Mucosa of gallbladder (tissue), 1 donor: ENCODE results near the gene DNAJC6. TPM values are rescaled to one million over a fixed set of nuclear protein-coding genes. Genes with fewer than 3 reads are reported as not detected.
"Not testable (repeated sequence)": the region's sequence is repeated elsewhere in the genome, so short reads cannot be mapped to it uniquely, and the experiment has no call there.

Experiments
- DNase-seq: peaks from one replicate; pipeline ENCODE4 v3.0.0-alpha.2; 2020; ENCODE audit warnings: low spot score
- total RNA-seq: library from RNA; stranded (reverse); gene quantifications from one replicate; pipeline ENCODE4 v1.2.1, GENCODE V29; 2021
- donor health status: DM: no; HTN: no; CAD: no.

DNAJC6 gene
- total RNA-seq, 1 donor from 2014 or later: 6.0 TPM

DNA sequence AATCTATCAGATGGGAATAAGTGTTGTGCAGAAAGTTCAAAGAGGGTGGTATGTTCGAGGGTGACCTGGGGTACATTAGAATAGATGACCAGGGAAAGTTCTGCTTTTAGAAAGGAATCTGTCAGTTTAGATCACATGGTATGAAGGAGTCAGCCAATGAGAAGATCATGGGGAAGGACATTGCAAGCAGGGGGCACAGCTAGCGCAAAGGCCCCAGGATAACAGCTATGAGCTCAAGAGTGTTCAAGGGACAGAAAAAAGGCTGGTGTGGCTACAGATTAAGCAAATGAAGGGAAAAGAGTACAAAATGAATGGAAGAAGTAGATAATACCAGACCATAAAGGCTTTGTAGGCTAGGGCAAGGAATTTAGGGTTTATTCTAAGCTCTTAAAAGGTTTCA lies 119.7 kb downstream of the DNAJC6 start:
- no peak for DNase-seq

DNA sequence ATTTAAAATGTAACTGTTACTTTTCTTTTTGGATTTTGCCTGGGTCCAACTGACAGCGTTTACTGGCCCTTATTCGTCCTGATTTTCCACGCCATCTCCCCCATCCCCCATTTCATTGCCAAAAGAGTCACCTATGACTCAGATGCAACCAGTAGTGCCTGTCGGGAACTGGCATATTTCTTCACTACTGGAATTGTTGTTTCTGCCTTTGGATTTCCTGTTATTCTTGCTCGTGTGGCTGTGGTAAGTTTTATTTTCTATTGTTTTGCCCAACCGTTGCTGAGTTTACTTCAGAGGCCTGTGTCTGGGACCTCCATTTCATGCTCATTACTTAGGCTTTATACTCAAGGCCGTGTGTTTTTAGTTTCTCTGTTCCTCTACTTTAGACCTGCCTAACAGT lies 120.5 kb downstream of the DNAJC6 start:
- no peak for DNase-seq

DNA sequence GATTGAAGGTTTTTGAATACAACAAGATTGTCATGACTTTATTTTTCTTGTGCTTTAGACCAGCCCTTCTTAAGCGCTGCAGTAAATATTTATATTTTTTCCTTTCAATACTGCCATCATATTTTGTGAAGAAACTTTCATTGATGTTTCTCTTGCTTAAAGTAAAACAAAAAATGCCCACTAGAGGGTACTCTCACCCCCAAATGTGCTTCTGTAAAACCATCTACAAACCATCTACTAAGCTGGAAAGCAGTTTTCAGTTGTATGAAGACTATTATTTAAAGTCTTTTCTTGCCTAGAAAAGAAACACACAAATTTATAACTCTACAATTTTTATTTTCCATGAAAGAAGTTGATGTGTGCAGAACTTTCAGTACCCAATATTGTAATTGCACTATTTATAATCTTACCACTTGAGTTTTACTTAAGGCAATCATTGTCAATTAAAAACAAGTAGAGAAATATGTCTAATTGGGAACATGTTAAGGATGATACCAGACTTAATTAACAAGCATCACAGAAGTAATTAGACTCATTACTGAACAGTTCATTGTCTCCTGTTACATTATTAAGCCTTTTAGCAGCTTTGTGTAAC lies 121.9 kb downstream of the DNAJC6 start:
- no peak for DNase-seq

DNA sequence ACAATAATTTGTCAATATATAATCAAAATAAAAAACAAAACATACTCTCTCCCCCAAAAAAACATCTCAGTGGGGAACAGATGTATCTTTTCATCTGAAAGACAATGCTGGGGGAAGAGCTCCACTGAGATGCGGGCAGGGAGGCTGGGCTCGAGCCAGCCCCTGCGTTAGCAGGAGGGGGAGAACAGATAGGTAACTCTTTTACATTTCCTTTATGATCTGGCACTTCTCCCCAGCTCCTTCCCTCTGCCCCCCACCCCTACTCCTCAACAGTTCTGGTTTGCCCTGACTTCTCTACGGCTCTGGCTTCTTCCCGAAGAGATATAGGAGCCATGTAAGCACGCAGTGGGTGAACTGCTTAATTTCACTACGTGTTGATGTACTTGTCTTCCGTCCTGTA lies 123.6 kb downstream of the DNAJC6 start:
- no peak for DNase-seq

DNA sequence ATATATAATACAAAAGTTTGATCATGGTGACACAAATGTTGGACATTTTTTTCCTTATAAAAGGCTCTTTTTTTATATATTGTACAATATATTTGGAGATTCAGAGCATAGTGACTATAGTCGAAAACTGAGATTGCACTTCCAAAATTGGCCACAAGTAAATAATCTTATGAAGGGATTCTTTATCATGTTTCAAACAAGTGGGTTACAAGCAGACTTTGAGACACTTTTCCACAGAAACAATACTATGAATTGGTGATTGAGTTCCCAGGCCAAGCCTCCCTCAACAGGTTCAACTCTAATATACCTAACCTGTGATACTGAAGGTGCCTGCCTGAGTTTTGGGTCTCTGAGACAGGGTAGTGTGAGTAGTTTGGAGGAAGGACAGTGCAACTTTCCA lies 124.9 kb downstream of the DNAJC6 start:
- DNase-seq: no peak

DNA sequence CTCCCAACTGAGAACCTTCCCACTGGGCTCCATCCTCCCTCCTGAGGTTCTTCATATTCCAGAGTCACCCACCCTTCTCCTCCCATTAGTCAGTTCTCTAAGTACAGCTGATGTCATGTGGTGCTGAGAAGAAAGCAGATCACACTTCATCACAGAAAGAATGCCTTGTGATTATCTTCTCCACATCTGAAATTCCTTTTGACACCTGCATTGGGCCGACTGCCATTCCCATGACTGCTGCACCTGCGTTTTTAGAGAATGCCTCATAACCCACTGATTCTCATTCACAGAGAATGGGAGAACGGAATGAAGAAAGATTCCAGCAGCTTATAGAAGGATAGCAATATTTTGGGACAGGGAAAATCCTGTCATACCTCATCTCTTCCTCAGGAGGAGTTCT lies 125.4 kb downstream of the DNAJC6 start:
- no peak for DNase-seq

DNA sequence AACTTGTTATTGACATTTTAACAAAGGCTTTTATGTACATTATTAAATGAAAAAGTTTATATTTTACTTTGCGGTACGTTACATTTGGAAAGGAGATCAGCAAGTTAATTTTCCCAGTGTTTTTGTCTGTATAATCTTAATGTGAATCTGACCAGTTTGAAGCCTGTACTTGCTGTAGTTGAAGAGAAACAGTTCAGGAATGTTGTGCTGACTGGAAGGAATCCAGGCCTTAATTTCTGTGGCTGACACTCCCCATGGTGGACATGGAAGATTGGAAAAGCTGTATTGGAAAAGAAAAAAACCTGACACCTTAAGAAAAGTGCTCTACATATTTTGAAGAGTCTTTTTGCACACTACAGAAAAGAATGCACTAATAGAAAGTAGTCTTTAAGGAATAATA lies 126.6 kb downstream of the DNAJC6 start:
- DNase-seq: no peak

DNA sequence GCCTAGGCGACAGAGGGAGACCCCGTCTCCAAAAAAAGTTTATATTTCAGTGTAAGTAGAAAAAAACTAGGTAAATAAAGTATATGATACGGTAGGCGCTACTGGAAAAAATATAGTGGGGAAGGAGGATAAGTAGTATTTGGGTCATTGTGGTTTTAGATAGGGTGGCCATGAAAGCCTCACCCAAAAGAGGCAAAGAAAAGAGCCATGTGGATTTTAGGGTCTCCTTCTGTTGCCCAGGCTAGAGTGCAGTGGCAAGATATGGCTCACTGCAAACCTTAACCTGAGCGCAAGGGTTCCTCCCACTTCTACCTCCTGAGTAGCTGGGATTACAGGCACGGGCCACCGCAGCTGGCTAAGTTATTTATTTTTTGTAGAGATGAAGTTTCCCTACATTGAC lies 128.3 kb downstream of the DNAJC6 start:
- DNase-seq: no peak

DNA sequence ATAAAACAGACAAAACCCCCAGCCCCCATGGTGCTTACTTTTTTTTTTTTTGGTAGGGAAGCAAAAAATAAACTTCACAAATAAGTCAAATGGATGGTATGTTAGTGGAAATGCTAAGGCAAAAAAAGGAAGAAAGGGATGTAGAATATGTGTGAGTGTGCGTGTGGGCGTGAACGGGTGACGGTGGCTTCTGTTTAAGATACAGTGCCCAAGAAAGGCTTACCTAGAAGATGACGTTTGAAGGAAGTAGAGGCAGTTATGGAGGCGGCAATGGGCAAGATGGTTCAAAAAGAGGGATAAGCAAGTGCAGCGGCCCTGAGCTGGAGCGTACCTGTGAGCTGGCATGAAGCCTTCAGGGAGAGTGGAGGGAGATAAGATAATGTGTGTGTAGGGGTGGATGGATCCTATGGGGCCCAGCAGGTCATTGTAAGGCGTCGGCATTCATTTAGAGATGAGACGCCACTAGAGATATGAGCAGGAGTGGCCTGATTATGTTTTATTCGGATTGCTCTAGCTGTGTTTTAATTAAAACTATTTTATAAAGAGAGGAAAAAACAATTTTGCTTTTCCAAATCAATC lies 131.1 kb downstream of the DNAJC6 start:
- DNase-seq: no peak

DNA sequence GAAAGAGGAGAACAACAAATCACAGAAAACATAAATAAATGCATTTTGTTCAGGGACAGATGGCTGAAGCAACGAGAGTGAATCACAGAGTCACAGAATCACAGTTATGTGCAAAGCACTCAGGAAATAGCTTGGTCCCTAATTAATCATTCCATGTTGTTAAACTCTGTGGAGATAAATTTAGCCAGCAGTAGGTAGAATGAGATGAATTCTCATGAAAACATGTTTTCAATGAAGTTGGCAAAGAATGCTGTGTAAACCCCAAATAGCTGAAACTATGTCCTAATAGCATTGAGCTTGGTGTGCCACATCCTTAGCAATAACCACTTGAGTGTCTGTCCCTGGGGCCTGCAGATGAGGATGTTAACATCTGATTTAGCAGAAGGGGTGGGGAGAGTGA lies 131.6 kb downstream of the DNAJC6 start:
- DNase-seq: no peak

DNA sequence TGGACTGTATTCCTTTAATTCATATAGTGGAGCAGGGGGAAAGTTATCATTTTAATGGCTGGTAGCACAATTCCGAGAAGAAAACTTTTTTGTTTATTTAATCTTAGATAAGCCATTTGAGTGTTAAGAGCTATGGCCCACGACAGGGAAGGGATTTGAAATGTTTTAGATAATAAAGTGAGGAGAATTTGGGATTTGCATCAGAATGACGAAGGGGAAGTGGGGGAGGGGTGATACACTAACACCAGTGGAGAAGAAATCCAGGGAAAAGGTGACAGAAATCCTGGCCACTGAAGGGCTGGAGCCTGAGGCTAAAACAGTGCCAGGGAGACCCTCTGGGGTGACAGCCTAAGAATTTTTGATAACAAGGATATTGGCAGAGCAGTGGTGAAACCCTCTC lies 132.1 kb downstream of the DNAJC6 start:
- no peak for DNase-seq

DNA sequence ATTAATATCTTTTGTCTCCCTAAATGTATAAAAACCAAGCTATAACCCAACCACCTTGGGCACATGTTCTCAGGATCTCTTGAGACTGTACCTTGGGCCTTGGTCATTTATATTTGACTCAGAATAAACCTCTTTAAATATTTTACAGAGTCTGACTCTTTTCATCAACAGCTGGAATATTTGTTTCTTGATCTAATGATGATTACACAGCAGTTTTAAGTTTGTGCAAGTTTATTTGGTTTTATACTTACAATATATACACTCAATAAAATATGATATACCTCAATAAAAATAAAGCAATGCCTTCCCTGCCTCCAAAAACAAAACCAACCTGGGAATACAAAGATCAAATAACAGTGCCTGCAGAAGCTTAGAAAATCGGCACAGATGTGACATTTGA lies 133.1 kb downstream of the DNAJC6 start:
- DNase-seq: no peak

DNA sequence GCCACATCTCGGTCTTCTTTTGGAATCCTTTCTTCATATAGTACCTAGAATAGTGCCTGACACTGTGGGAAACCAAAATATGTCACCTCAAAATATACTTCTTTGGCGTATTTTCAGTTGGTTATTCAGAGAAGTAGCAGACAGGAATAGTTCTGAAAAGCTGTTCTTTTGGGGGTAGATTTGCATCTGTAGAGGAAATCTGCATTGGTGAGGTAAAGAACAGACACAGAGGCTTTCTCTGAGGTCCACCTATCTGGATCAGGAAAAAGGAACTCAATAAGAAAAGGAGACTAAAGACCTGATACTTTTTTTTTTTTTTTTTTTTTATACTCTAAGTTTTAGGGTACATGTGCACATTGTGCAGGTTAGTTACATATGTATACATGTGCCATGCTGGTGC lies 134.3 kb downstream of the DNAJC6 start:
- DNase-seq: no peak

DNA sequence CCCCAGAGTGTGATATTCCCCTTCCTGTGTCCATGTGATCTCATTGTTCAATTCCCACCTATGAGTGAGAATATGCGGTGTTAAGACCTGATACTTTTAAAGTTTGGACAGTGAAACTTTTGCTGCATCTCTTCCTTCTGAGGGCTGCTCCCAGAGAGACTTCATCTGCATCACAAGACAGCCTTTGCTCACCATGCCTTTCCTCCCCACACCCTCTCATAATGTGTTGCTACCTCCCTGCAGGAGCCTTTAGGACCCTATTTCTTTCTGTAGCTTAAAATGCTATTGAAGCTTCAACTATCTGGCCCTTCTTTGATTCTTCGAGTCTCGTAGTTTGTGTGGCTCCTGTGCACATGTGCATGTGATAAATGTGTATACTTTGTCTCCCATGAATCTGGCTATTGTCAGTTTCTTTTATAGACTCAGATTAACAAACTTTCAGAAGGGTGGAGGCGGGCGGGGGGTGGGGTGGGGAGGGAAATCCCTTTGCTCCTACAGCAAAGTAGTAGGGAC lies 134.8 kb downstream of the DNAJC6 start:
- DNase-seq: no peak

DNA sequence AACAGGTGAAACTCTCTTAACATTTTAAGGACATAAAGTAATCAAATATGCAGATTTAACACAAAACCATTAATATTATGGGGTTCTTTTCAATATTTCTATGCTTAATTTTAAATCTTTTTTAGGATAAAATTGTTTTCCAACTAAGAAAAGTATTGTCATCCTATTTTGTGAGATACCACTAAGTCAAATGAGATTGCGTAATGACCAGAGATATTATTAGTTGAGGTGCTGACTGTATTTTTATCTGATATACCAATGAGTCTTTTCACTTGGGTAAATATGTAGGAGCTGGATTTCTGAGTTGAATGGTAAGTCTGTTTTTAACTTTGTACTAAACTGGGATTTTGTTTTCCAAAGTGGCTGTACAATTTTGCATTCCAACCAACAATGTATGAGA lies 136.5 kb downstream of the DNAJC6 start:
- no peak for DNase-seq

DNA sequence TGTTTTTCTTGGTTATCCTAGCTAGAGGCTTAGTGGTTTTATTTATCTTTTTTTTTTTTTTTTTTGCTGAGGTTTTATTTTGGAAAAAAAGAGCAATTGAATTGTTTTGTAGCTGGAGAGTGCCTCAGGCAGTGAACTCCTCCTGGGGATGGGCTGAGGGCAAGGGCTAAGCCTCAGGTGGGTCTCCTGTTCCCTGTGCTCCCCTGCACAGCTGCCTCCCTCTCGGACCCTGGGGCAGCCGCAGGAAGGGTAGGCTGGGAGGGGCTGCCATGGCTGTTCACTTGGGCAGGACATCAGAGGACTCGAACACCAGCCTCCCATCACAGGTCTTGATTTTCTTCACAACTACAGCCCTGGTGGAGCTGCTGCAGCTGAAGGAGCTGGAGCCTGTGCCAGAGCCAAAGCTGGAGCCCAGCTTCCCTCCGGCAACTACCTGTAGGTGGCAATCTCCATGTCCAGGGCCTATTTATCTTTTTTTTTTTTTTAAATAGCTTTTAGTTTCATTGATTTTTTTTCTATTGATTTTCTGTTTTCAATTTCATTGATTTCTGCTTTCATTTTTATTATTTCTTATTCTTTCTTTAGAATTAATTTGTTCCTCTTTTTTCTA lies 140.0 kb downstream of the DNAJC6 start:
- no peak for DNase-seq

DNA sequence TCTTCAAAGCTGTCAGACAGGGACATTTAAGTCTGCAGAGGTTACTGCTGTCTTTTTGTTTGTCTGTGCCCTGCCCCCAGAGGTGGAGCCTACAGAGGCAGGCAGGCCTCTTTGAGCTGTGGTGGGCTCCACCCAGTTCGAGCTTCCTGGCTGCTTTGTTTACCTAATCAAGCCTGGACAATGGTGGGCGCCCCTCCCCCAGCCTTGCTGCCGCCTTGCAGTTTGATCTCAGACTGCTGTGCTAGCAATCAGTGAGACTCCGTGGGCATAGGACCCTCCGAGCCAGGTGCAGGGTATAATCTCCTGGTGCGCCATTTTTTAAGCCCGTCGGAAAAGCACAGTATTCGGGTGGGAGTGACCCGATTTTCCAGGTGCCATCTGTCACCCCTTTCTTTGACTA lies 146.3 kb downstream of the DNAJC6 start:
- not testable (repeated sequence) for DNase-seq

DNA sequence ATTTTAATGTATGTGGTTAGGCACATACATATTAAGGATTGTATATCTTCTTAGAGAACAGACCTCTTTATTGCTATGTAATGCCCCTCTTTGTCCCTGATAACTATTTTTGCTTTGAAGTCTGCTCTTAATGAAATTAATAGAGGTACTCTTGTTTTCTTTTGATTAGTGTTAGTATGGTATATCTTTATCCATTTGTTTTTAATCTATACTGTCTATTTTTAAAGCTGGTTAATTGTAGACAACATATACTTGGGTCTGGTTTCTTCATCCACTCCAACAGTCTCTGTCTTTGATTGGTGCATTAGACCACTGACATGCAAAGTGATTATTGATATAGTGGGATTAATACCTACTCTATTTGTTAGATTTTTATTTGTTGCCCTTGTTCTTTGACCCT lies 147.1 kb downstream of the DNAJC6 start:
- DNase-seq: no peak

DNA sequence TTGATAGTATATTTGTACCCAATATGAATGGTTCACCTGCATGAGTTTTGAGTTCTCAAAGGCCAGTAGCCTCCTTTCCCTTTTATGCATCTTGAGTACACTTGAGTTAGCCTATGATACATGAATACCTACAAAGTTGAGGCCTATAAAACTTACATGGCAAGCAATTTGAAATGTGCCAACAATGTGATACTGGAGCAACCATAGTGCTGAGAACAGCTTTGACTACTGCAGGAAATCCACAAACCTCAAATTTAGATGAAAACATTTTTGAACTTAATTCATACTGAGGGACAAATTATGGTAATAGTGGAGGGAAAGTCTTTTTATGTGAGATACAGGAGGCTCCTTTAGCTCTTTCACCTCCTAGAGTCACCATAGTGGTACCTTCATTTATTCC lies 148.5 kb downstream of the DNAJC6 start:
- DNase-seq: no peak

DNA sequence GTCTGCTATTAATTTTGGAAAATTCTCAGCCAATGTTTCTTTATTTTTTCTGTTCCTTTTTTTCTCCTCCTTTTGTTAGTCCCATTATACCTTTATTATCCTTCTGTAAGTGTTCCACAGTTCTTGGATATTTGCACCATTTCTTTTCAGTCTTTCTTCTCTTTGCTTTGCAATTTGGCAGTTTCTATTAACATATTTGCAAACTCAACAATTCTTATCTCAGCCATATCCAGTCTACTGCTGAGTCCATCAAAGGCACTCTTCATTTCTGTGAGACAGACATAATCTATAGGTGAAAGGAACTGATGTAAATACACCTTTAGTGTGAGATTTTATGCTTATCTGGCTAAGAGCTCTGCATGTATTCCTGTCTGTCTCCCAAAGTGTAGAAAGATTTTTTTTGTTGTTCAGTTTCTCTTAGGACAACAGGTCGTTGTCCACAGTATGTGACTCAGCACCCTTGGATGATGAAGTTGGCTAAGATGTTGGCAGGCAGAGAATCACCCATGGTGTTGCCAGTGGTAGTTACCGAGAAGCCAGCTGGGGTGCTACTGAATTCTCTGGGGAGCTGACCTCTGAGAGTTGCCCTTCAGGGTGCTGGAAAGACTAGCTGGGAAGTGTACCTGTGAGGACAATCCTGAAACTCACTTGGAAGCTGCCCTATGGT lies 149.5 kb downstream of the DNAJC6 start:
- no peak for DNase-seq

DNA sequence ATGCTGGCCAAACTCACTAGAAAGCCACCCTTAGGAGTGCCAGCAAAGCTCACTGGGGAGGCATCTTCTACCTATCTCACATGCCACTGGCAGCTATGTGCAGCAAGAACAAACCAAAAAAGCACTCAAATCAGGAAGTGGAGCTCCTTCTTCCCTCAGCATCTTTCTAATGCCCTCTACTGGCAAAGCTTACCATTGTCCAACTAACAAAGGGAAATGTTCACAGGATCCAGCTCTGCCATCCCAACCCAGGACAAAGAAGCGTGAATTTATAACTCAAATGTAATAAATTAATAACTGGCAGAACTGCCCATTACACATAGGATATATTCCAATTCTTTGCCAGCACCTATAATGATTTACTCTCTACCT lies 150.0 kb downstream of the DNAJC6 start:
- DNase-seq: no peak
